Liver (tissue), 9 donors: ENCODE results near the gene CDH18. TPM values are rescaled to one million over a fixed set of nuclear protein-coding genes. Genes with fewer than 3 reads are reported as not detected.

Source experiments
- DNase-seq: peaks from one replicate; pipeline ENCODE4 v3.0.0-alpha.2; 2017; ENCODE audit warnings: low spot score
- H3K27ac ChIP-seq, 2 donors: one replicate each; pipeline ENCODE4 v1.7.0; 2013; ENCODE audit warnings: inconsistent platforms in 2 of 2, low read length in 2 of 2, control low read depth in 1 of 2, low read depth in 1 of 2, mild to moderate bottlenecking in 1 of 2
- H3K27me3 ChIP-seq, 4 donors: one replicate each; pipeline versions ENCODE4 v1.6.1 to v1.7.0; 2013; ENCODE audit warnings: low read length in 3 of 4, inconsistent platforms in 1 of 4, mild to moderate bottlenecking in 1 of 4, moderate library complexity in 1 of 4; ENCODE audit not compliant: control insufficient read depth in 4 of 4, insufficient read depth in 4 of 4
- H3K36me3 ChIP-seq, 4 donors: one replicate each; pipeline versions ENCODE4 v1.6.1 to v1.7.0; 2013; ENCODE audit warnings: low read length in 3 of 4, mild to moderate bottlenecking in 3 of 4, low read depth in 1 of 4, moderate library complexity in 1 of 4; ENCODE audit not compliant: control insufficient read depth in 4 of 4, insufficient read depth in 3 of 4
- H3K4me1 ChIP-seq, 4 donors: one replicate each; pipeline versions ENCODE4 v1.6.1 to v1.7.0; 2013; ENCODE audit warnings: low read length in 3 of 4, mild to moderate bottlenecking in 3 of 4, moderate library complexity in 1 of 4; ENCODE audit not compliant: control insufficient read depth in 4 of 4, insufficient read depth in 4 of 4
- H3K4me3 ChIP-seq, 3 donors: one replicate each; pipeline versions ENCODE4 v1.6.1 to v1.7.0; 2013; ENCODE audit warnings: low read length in 3 of 3, control low read depth in 1 of 3, low read depth in 1 of 3, mild to moderate bottlenecking in 1 of 3
- H3K9ac ChIP-seq, 2 donors: one replicate each; pipeline ENCODE4 v1.7.0; 2013; ENCODE audit warnings: low read length in 2 of 2, mild to moderate bottlenecking in 2 of 2, moderate library complexity in 2 of 2, control low read depth in 1 of 2, low read depth in 1 of 2
- H3K9me3 ChIP-seq, 4 donors: one replicate each; pipeline versions ENCODE4 v1.6.1 to v1.7.0; 2013; ENCODE audit warnings: low read length in 3 of 4; ENCODE audit not compliant: control insufficient read depth in 4 of 4
- ATF3 ChIP-seq: IDR thresholded peaks from 2 replicates; pipeline ENCODE4 v1.6.1; 2016; ENCODE audit warnings: antibody characterized with exemption
- EGR1 ChIP-seq, 2 donors: IDR thresholded peaks; 2 replicates each; pipeline ENCODE4 v1.6.1; 2016 to 2018; ENCODE audit warnings: antibody characterized with exemption in 2 of 2, low read depth in 2 of 2
- FOXA1 ChIP-seq: IDR thresholded peaks from 2 replicates; pipeline ENCODE4 v1.6.1; 2016; ENCODE audit warnings: antibody characterized with exemption
- FOXA2 ChIP-seq: IDR thresholded peaks from 2 replicates; pipeline ENCODE4 v1.6.1; 2016; ENCODE audit warnings: antibody characterized with exemption
- GABPA ChIP-seq, 2 donors: IDR thresholded peaks in 1 of 2; conservative IDR thresholded peaks in 1 of 2; 2 replicates each; pipeline ENCODE4 v1.6.1; 2016; ENCODE audit warnings: antibody characterized with exemption in 2 of 2, mild to moderate bottlenecking in 1 of 2, moderate library complexity in 1 of 2
- HNF4A ChIP-seq, 2 donors: conservative IDR thresholded peaks; 2 replicates each; pipeline ENCODE4 v1.6.1; 2016; ENCODE audit warnings: antibody characterized with exemption in 2 of 2, mild to moderate bottlenecking in 2 of 2
- HNF4G ChIP-seq: IDR thresholded peaks from 2 replicates; pipeline ENCODE4 v1.6.1; 2016; ENCODE audit warnings: antibody characterized with exemption
- JUND ChIP-seq, 2 donors: IDR thresholded peaks; 2 replicates each; pipeline ENCODE4 v1.6.1; 2016; ENCODE audit warnings: antibody characterized with exemption in 2 of 2
- MAX ChIP-seq: IDR thresholded peaks from 2 replicates; pipeline ENCODE4 v1.6.1; 2016; ENCODE audit warnings: antibody characterized with exemption
- NR2F2 ChIP-seq: IDR thresholded peaks from 2 replicates; pipeline ENCODE4 v1.6.1; 2016; ENCODE audit warnings: antibody characterized with exemption
- RAD21 ChIP-seq, 2 donors: IDR thresholded peaks; 2 replicates each; pipeline ENCODE4 v1.6.1; 2016; ENCODE audit warnings: antibody characterized with exemption in 2 of 2, mild to moderate bottlenecking in 2 of 2
- REST ChIP-seq: IDR thresholded peaks from 2 replicates; pipeline ENCODE4 v1.6.1; 2016; ENCODE audit warnings: antibody characterized with exemption, mild to moderate bottlenecking
- SP1 ChIP-seq: IDR thresholded peaks from 2 replicates; pipeline ENCODE4 v1.6.1; 2018; ENCODE audit warnings: antibody characterized with exemption, mild to moderate bottlenecking
- TAF1 ChIP-seq: conservative IDR thresholded peaks from 2 replicates; pipeline ENCODE4 v1.6.1; 2016; ENCODE audit warnings: antibody characterized with exemption, mild to moderate bottlenecking
- YY1 ChIP-seq: IDR thresholded peaks from 2 replicates; pipeline ENCODE4 v1.6.1; 2016; ENCODE audit warnings: antibody characterized with exemption, mild to moderate bottlenecking
- ZBTB33 ChIP-seq: IDR thresholded peaks from 2 replicates; pipeline ENCODE4 v1.6.1; 2016; ENCODE audit warnings: antibody characterized with exemption
- WGBS: extraction: QIAGEN DNeasy Blood & Tissue Kit; methylation state at CpG from one replicate; pipeline ENCODE4 v1.1.7; 2013; 5-methylcytosine and 5-hydroxymethylcytosine counted together
- polyA plus RNA-seq, 2 donors: library from polyadenylated mRNA; stranded (reverse) in 1 of 2; unstranded in 1 of 2; fragments of 200-250 nt in 1 of 2; fragments of >200 nt in 1 of 2; fragmentation: Nextera tagmentation in 1 of 2; extraction: Ambion mirVana in 1 of 2; gene quantifications; one replicate each; pipeline versions ENCODE4 v1.2.1 to v1.2.3, GENCODE V29; 2013 to 2015
- total RNA-seq, 2 donors: library from RNA; depleted of rRNA; stranded (reverse); fragments of >200 nt; gene quantifications; one replicate each; pipeline ENCODE4 v1.2.3, GENCODE V29; 2014
- donor health status: healthy.
- donor health status: healthy.
- donor health status: healthy.
- donor health status: healthy.
- donor health status: healthy.

Gene CDH18
- total and polyA plus RNA-seq, 4 donors, result 0.19 TPM; not detected in 3

- TF ChIP-seq EGR1 (IDR thresholded peaks at IDR 0.05; ENCODE audit: low read depth in 2 of 2), result no peak
- TF ChIP-seq HNF4A (conservative IDR thresholded peaks at IDR 0.05), result no peak
- TF ChIP-seq MAX, result no peak
These were observed 32.2 kb upstream of the CDH18 start (continued) for GRCh38 chr5:20020247-20020646.

- TF ChIP-seq TAF1 (no peak), ATF3 (no peak), ZBTB33 (no peak), EGR1 (IDR thresholded peaks at IDR 0.05; ENCODE audit: low read depth in 2 of 2) (no peak), MAX (no peak), GABPA (IDR thresholded peaks at IDR 0.05 in 1 of 2, conservative IDR thresholded peaks at IDR 0.05 in 1 of 2) (no peak), JUND (IDR thresholded peaks at IDR 0.05) (no peak), RAD21 (IDR thresholded peaks at IDR 0.05) (no peak), REST (no peak), SP1 (no peak)
- no peaks in the 10 kb centered on the region for H3K27me3 ChIP-seq
- H3K9me3 ChIP-seq, result peaks cover 0 to 5% (median 0%) of the 10 kb centered on the region in 4 donors
- H3K9ac ChIP-seq, result no peak overlapping the region
- H3K27ac ChIP-seq, result no peak overlapping the region
- no peaks in the 10 kb centered on the region for H3K36me3 ChIP-seq
- WGBS, result 71% methylated on average over 1 of the region's 1 CpG
- no peak for DNase-seq
- no peaks in the 10 kb centered on the region for H3K4me1 ChIP-seq
- no peak overlapping the region for H3K4me3 ChIP-seq
These were observed 29.0 kb upstream of the CDH18 start for GRCh38 chr5:20017021-20017420.

GRCh38 chr5:20000416-20000815 lies 12.4 kb upstream of the CDH18 start:
- Histone ChIP-seq H3K27ac (no peak overlapping the region), H3K27me3 (peaks cover 0 to 3% (median 0%) of the 10 kb centered on the region in 4 donors), H3K9me3 (no peaks in the 10 kb centered on the region), H3K36me3 (no peaks in the 10 kb centered on the region), H3K4me3 (no peak overlapping the region), H3K9ac (no peak overlapping the region), H3K4me1 (no peaks in the 10 kb centered on the region)
- DNase-seq, result no peak
- no peak for TF ChIP-seq JUND (IDR thresholded peaks at IDR 0.05)
- no peak for TF ChIP-seq GABPA (IDR thresholded peaks at IDR 0.05 in 1 of 2, conservative IDR thresholded peaks at IDR 0.05 in 1 of 2)
- TF ChIP-seq REST, result no peak
- TF ChIP-seq ZBTB33, result no peak
- no peak for TF ChIP-seq NR2F2
- no peak for TF ChIP-seq TAF1
- TF ChIP-seq SP1, result no peak
- TF ChIP-seq FOXA1, result no peak
- no peak for TF ChIP-seq EGR1 (IDR thresholded peaks at IDR 0.05; ENCODE audit: low read depth in 2 of 2)
- TF ChIP-seq FOXA2, result no peak
- TF ChIP-seq YY1, result no peak
- TF ChIP-seq HNF4G, result no peak
